T-helper 2 cell (primary cell): Measurements from ENCODE around the gene ZNF598.
"Not testable (repeated sequence)": the region's sequence is repeated elsewhere in the genome, so short reads cannot be mapped to it uniquely, and the experiment has no call there.

Experiments used
- DNase-seq, 5 experiments: peaks; one replicate each; pipeline versions ENCODE4 v3.0.0 to v3.0.0-alpha.2; 2012 to 2022

ZNF598 gene

GRCh38 chr16:1975432-1976215 lies 34.0 kb downstream of the ZNF598 start:
- no peak for DNase-seq

DNA sequence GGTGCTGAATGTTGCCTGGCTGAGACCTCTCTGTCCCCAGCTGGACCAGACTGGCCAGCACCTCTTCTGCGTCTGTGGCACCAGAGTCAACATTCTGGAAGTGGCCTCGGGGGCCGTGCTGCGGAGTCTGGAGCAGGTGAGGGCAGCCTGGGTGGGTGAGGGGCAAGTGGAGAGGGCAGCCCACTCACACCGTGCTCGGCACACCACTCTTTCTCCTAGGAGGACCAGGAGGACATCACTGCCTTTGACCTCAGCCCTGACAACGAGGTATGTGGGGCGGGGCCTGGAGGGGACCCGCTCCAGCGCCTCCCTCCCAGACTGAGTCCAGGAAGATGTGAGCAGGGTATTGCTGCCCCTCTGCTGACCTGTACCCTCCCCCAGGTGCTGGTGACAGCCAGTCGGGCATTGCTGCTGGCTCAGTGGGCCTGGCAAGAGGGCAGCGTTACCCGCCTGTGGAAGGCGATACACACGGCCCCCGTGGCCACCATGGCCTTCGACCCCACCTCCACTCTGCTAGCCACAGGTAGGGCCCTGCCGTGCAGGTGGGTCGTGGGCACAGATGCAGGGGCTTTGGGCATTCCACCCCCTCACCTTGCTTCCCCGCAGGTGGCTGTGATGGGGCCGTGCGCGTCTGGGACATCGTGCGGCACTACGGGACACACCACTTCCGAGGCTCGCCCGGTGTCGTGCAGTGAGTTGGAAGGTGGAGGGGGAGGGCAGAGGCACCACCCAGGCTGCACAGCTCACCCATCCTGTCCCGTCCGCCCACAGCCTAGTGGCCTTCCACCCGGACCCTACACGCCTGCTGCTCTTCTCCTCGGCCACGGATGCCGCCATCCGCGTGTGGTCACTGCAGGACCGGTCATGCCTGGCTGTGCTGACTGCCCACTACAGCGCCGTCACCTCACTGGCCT lies 35.2 kb downstream of the ZNF598 start:
- no peak for DNase-seq

GRCh38 chr16:1973461-1974156 lies 36.0 kb downstream of the ZNF598 start:
- DNase-seq: no peak

DNA sequence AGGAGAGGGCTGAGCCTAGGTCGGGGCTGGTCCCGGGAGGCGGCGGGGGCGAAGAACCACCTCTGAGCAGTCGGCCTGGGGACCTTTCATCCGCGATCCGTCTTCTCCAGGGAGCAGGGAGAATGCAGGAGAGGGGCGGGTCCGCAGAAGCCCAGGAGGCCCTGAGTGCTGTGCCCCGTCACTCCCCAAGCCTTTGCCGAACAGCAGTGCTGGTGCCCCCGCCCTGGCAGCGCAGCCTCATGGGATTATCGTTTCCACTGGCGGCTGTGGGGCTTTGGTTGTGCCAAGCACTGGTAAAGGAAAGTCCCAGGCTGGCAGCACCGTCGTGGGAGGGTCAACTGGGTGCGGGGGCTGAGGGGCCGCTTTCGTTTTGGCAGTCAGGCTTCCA lies 37.1 kb downstream of the ZNF598 start:
- no peak for DNase-seq

DNA sequence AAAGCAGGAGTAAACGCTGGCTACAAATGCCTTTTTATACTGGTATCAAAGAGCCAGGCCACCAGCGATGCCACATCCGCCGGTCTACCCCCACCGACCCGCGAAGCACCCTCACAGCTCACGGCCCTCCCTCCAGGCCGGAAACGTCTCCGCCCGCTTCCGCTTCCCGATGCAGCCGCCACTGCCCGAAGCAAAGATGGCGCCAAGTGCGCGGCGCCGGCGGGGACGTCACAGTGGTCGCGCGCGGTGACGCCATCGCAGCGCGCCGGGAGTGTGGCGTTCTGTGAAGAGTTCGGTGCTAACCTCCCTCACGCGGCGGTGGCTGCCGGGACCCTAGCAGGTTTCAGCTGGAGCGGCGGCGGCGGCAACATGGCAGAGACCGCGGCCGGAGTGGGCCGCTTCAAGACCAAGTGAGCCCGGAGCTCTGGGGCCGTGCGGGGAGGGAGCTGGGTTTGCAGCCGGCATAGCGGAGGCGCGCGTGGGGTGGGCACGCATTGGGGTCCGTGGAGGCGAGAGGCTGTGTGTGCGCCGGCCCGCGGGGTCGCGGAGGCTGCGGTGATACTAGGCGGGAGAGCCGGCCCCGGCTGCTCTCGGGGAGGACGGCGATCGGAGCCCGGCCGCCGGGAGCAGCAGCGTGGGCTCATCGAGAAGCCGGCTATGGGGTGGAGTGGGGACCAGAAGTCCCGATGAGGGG lies 37.7 kb downstream of the ZNF598 start, which contains the start of gene TBL3:
Gene TBL3, plus strand, starts transcription at position 258 of the 694 bp plus-strand sequence. Its CDS starts 112 bp downstream, at position 370.
- DNase-seq: peak; percentile 93 to 99 (median 96)

DNA sequence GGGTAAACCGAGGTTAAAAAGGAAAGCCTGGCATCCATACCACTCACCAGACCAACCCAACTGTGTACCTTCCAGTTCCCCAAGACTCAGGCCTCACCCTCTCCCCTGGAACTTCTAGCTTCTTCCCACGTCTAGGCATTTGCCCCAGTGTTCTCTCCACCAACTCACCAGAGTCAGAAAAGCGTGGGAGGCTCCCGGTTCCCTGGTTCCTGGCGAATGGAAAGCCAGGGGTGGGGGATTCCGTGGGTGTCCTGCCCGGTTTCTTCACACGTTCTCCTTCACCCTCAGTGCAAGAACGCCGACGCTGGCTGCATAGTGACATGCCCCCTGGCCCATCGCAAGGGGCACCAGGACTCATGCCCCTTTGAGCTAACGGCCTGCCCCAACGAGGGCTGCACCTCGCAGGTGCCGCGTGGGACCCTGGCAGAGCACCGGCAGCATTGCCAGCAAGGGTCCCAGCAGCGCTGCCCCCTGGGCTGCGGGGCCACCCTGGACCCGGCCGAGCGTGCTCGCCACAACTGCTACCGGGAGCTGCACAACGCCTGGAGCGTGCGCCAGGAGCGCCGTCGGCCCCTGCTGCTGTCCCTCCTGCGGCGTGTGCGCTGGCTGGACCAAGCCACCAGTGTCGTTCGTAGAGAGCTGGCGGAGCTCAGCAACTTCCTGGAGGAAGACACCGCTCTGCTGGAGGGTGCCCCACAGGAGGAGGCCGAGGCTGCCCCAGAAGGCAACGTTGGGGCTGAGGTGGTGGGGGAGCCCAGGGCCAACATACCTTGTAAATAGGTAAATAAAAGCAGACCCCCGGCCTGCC lies 41.3 kb downstream of the ZNF598 start:
- DNase-seq: no peak

DNA sequence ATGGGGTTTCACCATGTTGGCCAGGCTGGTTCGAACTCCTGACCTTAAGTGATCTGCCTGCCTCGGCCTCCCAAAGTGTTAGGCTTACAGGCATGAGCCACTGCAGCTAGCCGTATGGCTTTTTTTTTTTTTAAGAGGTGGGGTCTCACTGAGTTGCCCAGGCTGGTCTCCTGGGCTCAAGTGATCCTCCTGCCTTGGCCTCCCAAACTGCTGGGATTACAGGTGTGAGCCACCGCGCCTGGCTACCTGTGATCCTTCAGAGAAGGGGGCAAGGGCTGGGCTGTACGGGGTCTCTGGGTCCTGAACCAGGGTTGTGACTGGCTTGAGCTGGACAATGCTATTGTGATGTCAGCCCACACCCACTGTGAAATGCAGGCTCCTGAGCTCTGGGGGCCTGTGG lies 43.2 kb downstream of the ZNF598 start, which contains the start of gene RNF151:
Gene RNF151, plus strand, starts transcription at position 397 of the 400 bp plus-strand sequence. CDS start 26 bp downstream, outside the sequence.
- no peak for DNase-seq

DNA sequence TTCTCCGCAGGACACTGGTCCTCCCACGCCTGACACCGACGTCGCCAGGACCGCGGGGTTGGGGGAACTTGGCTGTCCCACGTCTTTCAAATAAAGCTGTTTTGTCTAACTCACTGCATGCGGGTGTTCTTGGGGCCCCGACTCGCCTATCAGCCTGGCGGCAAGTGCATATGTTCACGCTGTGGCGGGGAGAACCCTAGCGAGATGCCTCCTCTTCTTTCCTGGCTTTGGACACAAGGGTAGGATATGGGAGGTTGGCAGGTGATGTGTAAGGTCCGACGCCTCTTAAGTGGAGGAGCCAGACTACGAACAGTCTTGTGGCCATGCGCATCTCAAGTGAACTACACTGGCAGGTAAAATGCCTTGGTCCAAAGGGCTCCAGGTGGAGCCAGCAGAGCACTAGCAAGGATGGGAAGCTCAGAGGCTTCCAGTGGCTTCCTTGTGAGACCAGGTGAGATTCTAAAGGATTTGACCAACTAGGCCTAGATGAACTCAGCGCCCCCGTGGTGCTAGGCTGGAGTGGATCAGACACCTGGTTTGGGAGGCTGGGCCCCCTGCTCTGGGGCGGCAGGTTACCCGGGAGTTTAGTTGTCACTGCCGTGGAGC lies 44.1 kb downstream of the ZNF598 start:
- no peak for DNase-seq

GRCh38 chr16:1964506-1965395 lies 44.9 kb downstream of the ZNF598 start, which contains the start of gene RPS2:
TSS of gene RPS2 (minus strand) at chr16:1964826. CDS start at chr16:1964625, 201 bp downstream.
- peak; percentile 97 to 100 (median 99) for DNase-seq

DNA sequence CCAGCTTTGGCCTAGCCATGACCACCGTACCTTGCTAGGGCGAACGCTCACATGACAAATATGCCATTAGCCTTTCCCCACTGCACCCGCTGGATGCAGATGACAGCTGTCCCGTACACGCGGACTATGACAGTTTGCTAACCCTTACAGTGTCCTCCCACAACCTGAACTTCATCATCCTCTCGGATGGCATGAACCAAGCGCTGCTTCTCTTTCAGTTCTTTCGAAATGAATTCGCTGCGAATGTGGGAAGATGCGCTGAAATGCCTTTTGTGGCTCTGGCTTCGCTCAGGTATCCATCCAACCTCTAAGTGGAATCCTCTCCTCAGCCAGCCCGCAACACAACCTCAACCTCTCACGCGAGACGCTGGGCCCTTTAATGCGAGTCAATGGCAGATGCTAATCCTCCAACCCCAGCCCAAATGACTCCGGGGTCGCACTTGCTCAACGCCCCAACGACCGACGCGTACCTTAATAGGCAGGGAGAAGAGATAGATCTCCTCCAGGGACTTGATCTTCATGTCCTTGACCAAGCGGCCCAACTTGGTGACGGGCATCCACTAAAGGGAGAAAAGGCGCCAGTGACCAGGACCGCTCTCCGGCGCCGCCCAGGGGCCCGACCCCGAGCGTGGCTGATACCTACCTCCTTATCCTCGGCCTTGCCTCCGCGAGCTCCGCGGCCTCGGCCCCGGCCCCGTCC lies 45.7 kb downstream of the ZNF598 start:
- DNase-seq: peak in 4 of 5 experiments; percentile 18 to 63 (median 34)

GRCh38 chr16:1962161-1963153 lies 47.2 kb downstream of the ZNF598 start:
- DNase-seq: not testable (repeated sequence)

GRCh38 chr16:1961651-1962067 lies 48.0 kb downstream of the ZNF598 start:
- DNase-seq: peak in 1 of 5 experiments; percentile 88

DNA sequence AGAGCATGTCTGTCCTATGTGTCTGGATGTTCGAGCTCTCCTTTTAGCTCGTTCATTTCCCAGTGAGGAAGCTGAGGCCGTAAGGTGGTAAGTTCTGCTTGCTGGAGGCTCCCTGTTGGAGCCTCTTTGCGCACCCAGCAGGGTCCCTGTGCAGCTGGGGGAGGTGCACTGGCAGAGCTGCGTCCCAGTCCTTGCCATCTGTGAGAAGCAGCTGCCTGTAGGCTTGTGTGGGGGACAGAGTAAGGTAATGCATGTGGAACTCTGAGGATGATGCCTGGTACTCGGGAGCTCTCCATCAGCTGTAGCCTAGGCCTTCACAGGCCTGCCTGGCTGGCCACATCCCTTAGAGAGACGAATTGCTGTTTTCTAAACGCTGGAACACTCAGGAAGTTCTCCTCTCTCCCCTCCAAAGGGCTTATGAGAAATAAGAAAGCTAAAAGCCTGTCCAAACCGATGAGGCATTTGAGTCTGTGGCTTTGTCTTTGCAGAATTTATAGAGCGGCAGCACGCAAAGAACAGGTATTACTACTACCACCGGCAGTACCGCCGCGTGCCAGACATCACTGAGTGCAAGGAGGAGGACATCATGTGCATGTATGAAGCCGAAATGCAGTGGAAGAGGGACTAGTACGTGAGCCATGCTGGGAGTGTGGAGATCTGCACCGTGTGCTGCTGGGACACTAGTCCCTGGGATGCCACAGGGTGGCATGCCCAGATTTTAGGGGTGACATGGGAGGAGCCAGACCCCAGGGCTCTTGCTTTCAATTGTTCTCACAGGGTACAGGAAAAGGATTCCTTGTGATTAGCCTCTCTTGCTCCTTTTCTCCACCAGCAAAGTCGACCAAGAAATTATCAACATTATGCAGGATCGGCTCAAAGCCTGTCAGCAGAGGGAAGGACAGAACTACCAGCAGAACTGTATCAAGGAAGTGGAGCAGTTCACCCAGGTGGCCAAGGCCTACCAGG lies 48.7 kb downstream of the ZNF598 start:
- DNase-seq: peak in 2 of 5 experiments; percentile 42 to 84

- peak; percentile 80 to 91 (median 86) for DNase-seq
These were observed 50.2 kb downstream of the ZNF598 start, which contains the start of gene NDUFB10 for GRCh38 chr16:1959269-1960039. TSS of gene NDUFB10 (plus strand) at chr16:1959538. CDS start at chr16:1959625, 87 bp downstream.

DNA sequence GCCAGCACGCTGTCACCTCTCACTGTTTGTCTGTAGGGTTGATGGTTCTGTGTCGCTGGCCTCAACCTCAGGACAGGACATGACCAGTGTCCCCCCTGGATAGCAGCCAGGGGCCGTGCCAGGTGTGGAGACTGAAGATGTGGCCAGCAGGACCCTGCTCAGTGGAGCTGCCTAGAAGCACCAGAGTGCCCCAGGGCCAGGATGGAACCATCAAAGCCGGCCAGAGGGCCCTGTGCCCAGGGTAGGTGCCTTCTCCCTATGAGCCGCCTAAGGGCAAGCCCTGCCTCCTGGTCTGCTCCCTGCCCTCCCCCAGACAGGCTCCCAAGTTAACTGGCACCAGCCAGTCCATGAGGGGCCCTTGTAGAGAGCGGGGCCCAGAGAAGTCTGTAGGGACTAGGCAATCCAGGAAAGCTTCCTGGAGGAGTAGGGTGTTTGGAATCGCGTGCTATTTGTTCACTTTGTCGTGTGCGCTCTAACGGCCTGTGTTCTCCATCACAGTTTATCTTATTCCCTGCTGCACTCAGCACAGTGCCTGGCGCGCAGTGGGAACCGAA lies 50.8 kb downstream of the ZNF598 start:
- DNase-seq: no peak
